SK-N-MC (cell line): ENCODE data around the gene TMEM107.

ENCODE experiments used
- DNase-seq: peaks from one replicate; pipeline ENCODE4 v3.0.0-alpha.2; 2011; ENCODE audit warnings: low read depth, low spot score
- H3K27ac ChIP-seq: fragments of 200-600 bp; sonication (generic); 2 replicates; pipeline ENCODE4 v1.5.1; 2016; ENCODE audit warnings: mixed run types
- H3K36me3 ChIP-seq: fragments of 200-600 bp; sonication (generic); 2 replicates; pipeline ENCODE4 v1.6.1; 2017; ENCODE audit warnings: antibody characterized with exemption, low read length, mixed read lengths; ENCODE audit not compliant: insufficient read depth
- H3K4me3 ChIP-seq: fragments of 200-600 bp; sonication (generic); 2 replicates; pipeline ENCODE4 v1.5.1; 2016
- H3K9ac ChIP-seq: fragments of 200-600 bp; sonication (generic); 2 replicates; pipeline ENCODE4 v1.8.0; 2017; ENCODE audit warnings: mixed run types, mixed read lengths; ENCODE audit not compliant: insufficient read length
- H3K9me3 ChIP-seq: fragments of 200-600 bp; sonication (generic); 2 replicates; pipeline ENCODE4 v1.6.1; 2017; ENCODE audit warnings: low read depth, mild to moderate bottlenecking, antibody characterized with exemption, low read length, moderate library complexity, mixed read lengths
- EZH2 ChIP-seq: fragments of 200-600 bp; sonication (generic); IDR thresholded peaks from one replicate; pipeline ENCODE4 v1.6.1; 2017; ENCODE audit warnings: antibody characterized with exemption
- FOXP2 ChIP-seq: optimal IDR thresholded peaks from 2 replicates; pipeline ENCODE3; 2011; ENCODE audit warnings: mild to moderate bottlenecking, moderate library complexity; ENCODE audit not compliant: insufficient read depth; ENCODE audit errors: extremely low read length, control extremely low read depth
- POLR2AphosphoS5 ChIP-seq: IDR thresholded peaks from 2 replicates; pipeline ENCODE4 v1.6.1; 2012; ENCODE audit warnings: mild to moderate bottlenecking, low read depth, low read length, borderline replicate concordance

TMEM107 gene

GRCh38 chr17:8149419-8150193, 26.6 kb downstream of the TMEM107 start:
- Histone ChIP-seq H3K4me3 (no peak overlapping the region), H3K36me3 (peaks cover 41% of the 10 kb centered on the region; the same call in 1 of the 2 replicates), H3K27ac (no peak overlapping the region), H3K9ac (no peak overlapping the region), H3K9me3 (no peaks in the 10 kb centered on the region)
- TF ChIP-seq EZH2: no peak
- no peak for TF ChIP-seq POLR2AphosphoS5
- TF ChIP-seq FOXP2: no peak
- DNase-seq: no peak

GRCh38 chr17:8148560-8148959, 27.6 kb downstream of the TMEM107 start:
- Histone ChIP-seq H3K9ac (no peak overlapping the region), H3K36me3 (peaks cover 41% of the 10 kb centered on the region; the same call in 1 of the 2 replicates), H3K9me3 (no peaks in the 10 kb centered on the region), H3K27ac (no peak overlapping the region), H3K4me3 (no peak overlapping the region)
- no peak for TF ChIP-seq FOXP2
- no peak for TF ChIP-seq EZH2
- no peak for TF ChIP-seq POLR2AphosphoS5
- DNase-seq: no peak

DNA sequence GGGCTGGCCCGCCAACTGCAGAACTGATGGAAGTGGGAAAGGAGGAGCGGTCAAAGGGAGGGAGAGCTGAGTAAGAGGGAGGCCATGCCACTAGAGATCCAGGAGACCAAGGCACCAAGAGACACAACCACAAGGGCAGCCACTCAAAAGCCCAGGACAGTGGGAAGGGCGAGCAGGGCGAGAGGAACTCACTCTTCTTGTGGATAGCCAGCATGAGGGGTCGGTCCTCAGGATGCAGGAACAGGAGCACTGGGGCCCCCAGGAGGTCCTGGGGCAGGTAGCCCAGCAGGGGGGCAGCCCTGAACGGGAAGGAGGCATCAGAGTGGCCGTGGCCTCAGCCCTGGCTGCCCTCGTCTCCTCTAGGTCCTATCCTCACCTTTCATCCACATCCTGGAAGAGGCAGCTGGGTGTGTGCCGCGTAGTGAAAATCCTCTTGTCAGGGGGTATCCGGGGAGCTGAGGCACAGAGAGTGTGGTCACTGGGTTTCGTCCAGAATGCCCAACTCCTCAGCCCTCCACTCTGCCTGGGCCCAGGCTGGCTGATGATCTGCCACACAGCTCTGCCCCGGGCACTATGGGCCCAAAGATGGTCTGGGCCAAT, 28.3 kb downstream of the TMEM107 start:
- no peaks in the 10 kb centered on the region for H3K9me3 ChIP-seq
- no peak overlapping the region for H3K27ac ChIP-seq
- no peak overlapping the region for H3K4me3 ChIP-seq
- no peak for TF ChIP-seq FOXP2
- no peak for TF ChIP-seq POLR2AphosphoS5
- no peak for TF ChIP-seq EZH2
- H3K36me3 ChIP-seq: peaks cover 41% of the 10 kb centered on the region; the same call in 1 of the 2 replicates
- DNase-seq: no peak
- no peak overlapping the region for H3K9ac ChIP-seq

- Histone ChIP-seq H3K4me3 (no peak overlapping the region), H3K9me3 (no peaks in the 10 kb centered on the region), H3K9ac (no peak overlapping the region), H3K27ac (no peak overlapping the region), H3K36me3 (peaks cover 45% of the 10 kb centered on the region; the same call in 1 of the 2 replicates)
- TF ChIP-seq FOXP2: no peak
- TF ChIP-seq EZH2: no peak
- no peak for TF ChIP-seq POLR2AphosphoS5
- DNase-seq: no peak
Measured at GRCh38 chr17:8147141-8147804, 28.9 kb downstream of the TMEM107 start.

DNA sequence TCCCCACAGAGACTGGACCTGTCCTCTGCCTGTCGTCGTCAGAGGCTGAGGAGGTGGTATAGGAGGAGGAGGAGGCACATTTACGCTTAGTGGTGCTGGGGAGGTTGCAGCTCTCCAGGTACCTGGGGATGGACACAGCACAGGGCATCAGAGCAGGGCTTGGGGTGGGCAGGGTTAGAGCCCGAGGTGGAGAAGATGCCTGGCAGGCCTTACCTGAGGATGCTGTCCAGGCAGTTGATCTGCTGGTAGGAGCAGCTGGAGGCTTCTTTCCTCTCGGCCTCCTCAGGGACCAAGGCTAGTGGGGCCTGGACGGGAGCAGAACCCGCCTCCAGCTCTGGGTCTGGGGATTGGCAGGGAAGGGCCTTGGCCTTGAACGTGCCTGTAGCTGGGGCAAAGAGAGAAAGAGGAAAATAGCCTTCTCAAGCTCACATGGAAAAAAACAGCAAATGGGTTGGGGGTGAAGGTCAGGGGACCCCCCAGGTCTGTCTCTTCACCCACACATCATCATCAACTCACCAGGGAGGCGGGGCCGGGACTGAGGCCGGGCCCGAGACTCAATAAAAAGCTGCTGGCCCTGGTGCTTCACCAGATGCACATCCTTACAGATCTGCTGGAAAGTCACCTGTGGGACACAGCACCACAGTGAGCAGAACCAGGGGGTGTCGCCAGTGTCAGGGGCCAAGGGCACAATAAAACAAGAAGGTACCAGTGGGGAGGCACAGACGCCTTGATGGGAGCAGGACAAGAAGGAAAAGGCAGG, 29.6 kb downstream of the TMEM107 start:
- H3K9ac ChIP-seq: no peak overlapping the region
- no peak overlapping the region for H3K27ac ChIP-seq
- H3K36me3 ChIP-seq: peaks cover 45% of the 10 kb centered on the region; the same call in 1 of the 2 replicates
- no peak for DNase-seq
- TF ChIP-seq POLR2AphosphoS5 (no peak), FOXP2 (no peak), EZH2 (no peak)
- H3K9me3 ChIP-seq: no peaks in the 10 kb centered on the region
- H3K4me3 ChIP-seq: no peak overlapping the region

- Histone ChIP-seq H3K36me3 (peaks cover 45% of the 10 kb centered on the region; the same call in 1 of the 2 replicates), H3K9me3 (no peaks in the 10 kb centered on the region), H3K27ac (no peak overlapping the region), H3K9ac (no peak overlapping the region), H3K4me3 (no peak overlapping the region)
- TF ChIP-seq POLR2AphosphoS5 (no peak), EZH2 (no peak), FOXP2 (no peak)
- DNase-seq: no peak
Measured at GRCh38 chr17:8145811-8146210, 30.4 kb downstream of the TMEM107 start.

GRCh38 chr17:8144401-8145231, 31.6 kb downstream of the TMEM107 start:
- DNase-seq: no peak
- Histone ChIP-seq H3K27ac (no peak overlapping the region), H3K9me3 (no peaks in the 10 kb centered on the region), H3K4me3 (no peak overlapping the region), H3K9ac (no peak overlapping the region), H3K36me3 (peaks cover 36% of the 10 kb centered on the region; the same call in 1 of the 2 replicates)
- TF ChIP-seq FOXP2 (no peak), EZH2 (no peak), POLR2AphosphoS5 (no peak)

DNA sequence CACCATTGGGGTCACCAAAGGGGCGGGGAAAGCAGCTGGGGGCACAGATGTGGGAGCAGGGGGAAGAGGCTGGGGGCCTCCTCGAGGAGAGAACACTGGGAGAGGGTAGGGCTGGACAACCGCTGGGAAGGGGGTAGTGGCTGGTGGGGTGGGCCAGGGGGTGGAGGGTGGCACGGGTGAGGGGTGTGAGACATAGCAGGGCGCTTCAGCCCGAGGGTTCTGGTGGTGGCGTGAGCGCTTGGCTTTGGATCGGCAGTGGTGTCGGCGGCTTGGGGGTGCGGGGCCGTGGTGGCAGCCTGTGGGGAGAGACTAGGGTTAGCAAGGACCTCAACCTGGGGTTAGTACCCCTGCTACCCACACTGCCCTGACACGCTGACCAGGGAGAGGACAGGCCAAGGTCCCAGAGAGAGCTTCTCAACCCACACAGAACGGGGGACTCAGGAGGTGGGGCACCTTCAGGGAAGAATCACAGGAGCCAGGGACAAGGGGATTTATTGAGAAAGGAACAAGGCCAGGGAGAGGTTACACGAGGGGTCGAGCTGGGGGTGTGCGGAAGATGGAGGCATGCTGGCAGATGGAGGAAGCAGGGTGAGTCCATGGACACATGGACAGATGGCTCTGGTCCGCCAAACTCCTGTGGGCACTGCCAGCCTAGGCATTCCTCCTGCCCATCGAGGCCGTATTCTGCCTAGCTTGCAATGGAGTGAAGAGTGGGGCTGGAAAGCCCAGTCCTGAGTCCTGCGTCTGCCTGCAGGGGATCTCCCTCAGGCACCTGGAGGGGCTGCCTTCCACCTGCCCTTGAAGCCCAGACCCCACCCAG, 32.4 kb downstream of the TMEM107 start:
- Histone ChIP-seq H3K36me3 (peaks cover 31% of the 10 kb centered on the region; the same call in 1 of the 2 replicates), H3K4me3 (no peak overlapping the region), H3K9me3 (no peaks in the 10 kb centered on the region), H3K27ac (no peak overlapping the region), H3K9ac (no peak overlapping the region)
- DNase-seq: no peak
- TF ChIP-seq EZH2 (no peak), FOXP2 (no peak), POLR2AphosphoS5 (no peak)
